IMR-90 (cell line): ENCODE data around the gene CA9. TPM values are rescaled to one million over a fixed set of nuclear protein-coding genes. Genes with fewer than 3 reads are reported as not detected.

Experiments used
- ATAC-seq: fragments of 200-7000 bp; cut with Tn5 transposase; 2 replicates; pipeline ENCODE4 v1.9.1; 2020; ENCODE audit warnings: low read depth, mild to moderate bottlenecking, moderate library complexity
- BruUV-seq: library from RNA; stranded (reverse); fragments of 400-500 nt; replicated peaks from 2 replicates; lab custom pipeline; 2021; lab: Mats Ljungman, UMichigan
- CTCF ChIA-PET: fragments of 300-600 bp; formaldehyde crosslinking; extraction: SDS; loops from one replicate; lab custom pipeline; 2021; ENCODE audit warnings: antibody characterized with exemption; lab: Yijun Ruan, JAX
- POLR2A ChIA-PET: fragments of 300-600 bp; sonication (Branson Sonifier 250); formaldehyde crosslinking; loops from one replicate; lab custom pipeline; 2022; ENCODE audit warnings: antibody characterized with exemption; ENCODE audit not compliant: unreplicated experiment; lab: Charles Lee
- DNase-seq: peaks from one replicate; pipeline ENCODE4 v3.0.0; 2013
- H2AFZ ChIP-seq: replicated peaks from 2 replicates; pipeline ENCODE3; 2013; ENCODE audit warnings: low read length, mild to moderate bottlenecking; ENCODE audit not compliant: poor library complexity
- H2AK5ac ChIP-seq: 2 replicates; pipeline ENCODE4 v1.6.1; 2013; ENCODE audit warnings: low read depth, low read length, inconsistent platforms
- H2AK9ac ChIP-seq: replicated peaks from 2 replicates; pipeline ENCODE3; 2013; ENCODE audit warnings: mild to moderate bottlenecking, low read depth, low read length, moderate library complexity; ENCODE audit not compliant: poor library complexity
- H2BK120ac ChIP-seq: 2 replicates; pipeline ENCODE4 v1.6.1; 2013; ENCODE audit warnings: low read depth, low read length, inconsistent platforms
- H2BK15ac ChIP-seq: 3 replicates; pipeline ENCODE4 v1.6.1; 2013; ENCODE audit warnings: low read depth, low read length, inconsistent platforms
- H2BK20ac ChIP-seq: 2 replicates; pipeline ENCODE4 v1.6.1; 2013; ENCODE audit warnings: low read depth, mild to moderate bottlenecking, inconsistent platforms, low read length, moderate library complexity
- H2BK5ac ChIP-seq: 2 replicates; pipeline ENCODE4 v1.6.1; 2013; ENCODE audit warnings: mild to moderate bottlenecking, low read depth, low read length, inconsistent platforms; ENCODE audit not compliant: poor library complexity, severe bottlenecking
- H3K14ac ChIP-seq: replicated peaks from 2 replicates; pipeline ENCODE4 v1.6.1; 2013; ENCODE audit warnings: low read depth, low read length, inconsistent platforms
- H3K18ac ChIP-seq: 2 replicates; pipeline ENCODE4 v1.6.1; 2013; ENCODE audit warnings: low read depth, low read length, control low read depth
- H3K23ac ChIP-seq: 2 replicates; pipeline ENCODE4 v1.6.1; 2013; ENCODE audit warnings: low read depth, low read length, inconsistent platforms
- H3K27ac ChIP-seq: 2 replicates; pipeline ENCODE4 v1.5.1; 2013; ENCODE audit warnings: mild to moderate bottlenecking, control low read depth, low read length; ENCODE audit not compliant: insufficient read depth
- H3K27me3 ChIP-seq: 2 replicates; pipeline ENCODE4 v1.6.1; 2013; ENCODE audit warnings: low read length; ENCODE audit not compliant: control insufficient read depth, insufficient read depth
- H3K36me3 ChIP-seq: 2 replicates; pipeline ENCODE4 v1.6.1; 2013; ENCODE audit warnings: low read length, mixed read lengths; ENCODE audit not compliant: control insufficient read depth, insufficient read depth
- H3K4ac ChIP-seq: 2 replicates; pipeline ENCODE4 v1.6.1; 2013; ENCODE audit warnings: low read depth, low read length, inconsistent platforms
- H3K4me1 ChIP-seq: 2 replicates; pipeline ENCODE4 v1.6.1; 2013; ENCODE audit warnings: low read length, mixed read lengths; ENCODE audit not compliant: control insufficient read depth, insufficient read depth
- H3K4me2 ChIP-seq: 2 replicates; pipeline ENCODE4 v1.6.1; 2013; ENCODE audit warnings: low read depth, mild to moderate bottlenecking, control low read depth, low read length, moderate library complexity
- H3K4me3 ChIP-seq: 2 replicates; pipeline ENCODE4 v1.5.1; 2013; ENCODE audit warnings: low read depth, mild to moderate bottlenecking, control low read depth, low read length, moderate library complexity; ENCODE audit not compliant: insufficient read depth
- H3K56ac ChIP-seq: 2 replicates; pipeline ENCODE4 v1.6.1; 2013; ENCODE audit warnings: low read length, inconsistent platforms; ENCODE audit not compliant: insufficient read depth; ENCODE audit errors: extremely low read depth
- H3K79me1 ChIP-seq, 2 experiments: 2 replicates each; pipeline ENCODE4 v1.6.1; 2013; ENCODE audit warnings: low read length in 2 of 2, inconsistent platforms in 1 of 2, low read depth in 1 of 2
- H3K9ac ChIP-seq: 2 replicates; pipeline ENCODE4 v1.6.1; 2013; ENCODE audit warnings: low read depth, low read length, control low read depth
- H3K9me1 ChIP-seq: 2 replicates; pipeline ENCODE4 v1.6.1; 2013; ENCODE audit warnings: low read length, inconsistent platforms; ENCODE audit not compliant: insufficient read depth
- H3K9me3 ChIP-seq: 2 replicates; pipeline ENCODE4 v1.6.1; 2013; ENCODE audit warnings: low read length; ENCODE audit not compliant: control insufficient read depth, insufficient read depth
- H4K20me1 ChIP-seq: 2 replicates; pipeline ENCODE4 v1.6.1; 2013; ENCODE audit warnings: low read length, inconsistent platforms; ENCODE audit not compliant: insufficient read depth
- H4K5ac ChIP-seq: 2 replicates; pipeline ENCODE4 v1.6.1; 2013; ENCODE audit warnings: mild to moderate bottlenecking, low read depth, low read length, control low read depth
- H4K8ac ChIP-seq, 2 experiments: 2 replicates each; pipeline ENCODE4 v1.6.1; 2013; ENCODE audit warnings: low read depth in 2 of 2, low read length in 2 of 2, control low read depth in 1 of 2, inconsistent platforms in 1 of 2
- H4K91ac ChIP-seq: 2 replicates; pipeline ENCODE4 v1.6.1; 2013; ENCODE audit warnings: low read depth, low read length, inconsistent platforms; ENCODE audit not compliant: insufficient read depth
- BHLHE40 ChIP-seq: fragments of 150-350 bp; IDR thresholded peaks from 2 replicates; pipeline ENCODE4 v1.6.1; 2016; ENCODE audit warnings: mild to moderate bottlenecking, low read depth, low read length
- CHD1 ChIP-seq: IDR thresholded peaks from 2 replicates; pipeline ENCODE4 v1.6.1; 2012; ENCODE audit warnings: low read depth, low read length, improper control_type of control experiment
- FOS ChIP-seq: fragments of 150-350 bp; IDR thresholded peaks from 2 replicates; pipeline ENCODE4 v1.6.1; 2016; ENCODE audit warnings: low read depth, low read length
- MAFK ChIP-seq: IDR thresholded peaks from 2 replicates; pipeline ENCODE4 v1.6.1; 2012; ENCODE audit warnings: low read depth, low read length, improper control_type of control experiment
- MXI1 ChIP-seq: IDR thresholded peaks from 2 replicates; pipeline ENCODE4 v1.6.1; 2012; ENCODE audit warnings: low read depth, mild to moderate bottlenecking, low read length, moderate library complexity, borderline replicate concordance
- NFE2L2 ChIP-seq: fragments of 150-350 bp; IDR thresholded peaks from 2 replicates; pipeline ENCODE4 v1.6.1; 2016; ENCODE audit warnings: low read depth, mild to moderate bottlenecking, low read length
- POLR2A ChIP-seq: IDR thresholded peaks from 2 replicates; pipeline ENCODE4 v1.6.1; 2012; ENCODE audit warnings: mild to moderate bottlenecking, low read depth, low read length
- RAD21 ChIP-seq: IDR thresholded peaks from 2 replicates; pipeline ENCODE4 v1.6.1; 2012; ENCODE audit warnings: low read length, improper control_type of control experiment
- RCOR1 ChIP-seq: IDR thresholded peaks from 2 replicates; pipeline ENCODE4 v1.6.1; 2012; ENCODE audit warnings: mild to moderate bottlenecking, low read length, improper control_type of control experiment; ENCODE audit not compliant: insufficient replicate concordance
- SMC3 ChIP-seq: fragments of 150-350 bp; IDR thresholded peaks from 2 replicates; pipeline ENCODE4 v1.6.1; 2016; ENCODE audit warnings: low read depth, mild to moderate bottlenecking, antibody characterized with exemption, low read length, moderate library complexity
- WGBS, 2 experiments: methylation state at CpG; one replicate each; pipeline versions ENCODE4 v1.1.5 to v1.1.7; 2013; ENCODE audit warnings: missing lambda C conversion rate in 2 of 2; ENCODE audit not compliant: insufficient read length in 1 of 2; ENCODE audit errors: extremely low coverage in 2 of 2; 5-methylcytosine and 5-hydroxymethylcytosine counted together
- dilution Hi-C: fragments of 300-500 bp; cut with HindIII; formaldehyde crosslinking; loops from one replicate; pipeline ENCODE4 v1.14.3; 2018; ENCODE audit warnings: low sequenced_read_pairs; ENCODE audit not compliant: unreplicated experiment
- in situ Hi-C: fragments of 300-500 bp; cut with MboI; formaldehyde crosslinking; loops from 3 replicates; pipeline ENCODE4 v1.14.3; 2019; ENCODE audit warnings: low sequenced_read_pairs, inconsistent platforms, mixed read lengths
- intact Hi-C: fragments of 100-400 bp; cut with micrococcal nuclease; formaldehyde crosslinking; loops from 2 replicates; pipeline ENCODE4 v1.10.0; 2022
- polyA plus RNA-seq, 3 experiments: library from polyadenylated mRNA; depleted of rRNA; stranded (reverse); fragments of >200 nt; gene quantifications; 2 replicates each; pipeline ENCODE4 v1.2.3, GENCODE V29; 2012; ENCODE audit warnings: low replicate concordance in 1 of 3
- total RNA-seq: library from RNA; depleted of rRNA; stranded (reverse); fragments of >200 nt; gene quantifications from 2 replicates; pipeline ENCODE4 v1.2.3, GENCODE V29; 2012
- TF ChIP-seq, protein P1 (sequence below): conservative IDR thresholded peaks from 2 replicates; pipeline ENCODE4 v1.5.1; 2012; ENCODE audit warnings: mild to moderate bottlenecking, low read depth, low read length, improper control_type of control experiment
- TF ChIP-seq, protein P2 (sequence below): fragments of 150-350 bp; IDR thresholded peaks from 2 replicates; pipeline ENCODE4 v1.6.1; 2016; ENCODE audit warnings: low read depth, mild to moderate bottlenecking, low read length, moderate library complexity, borderline replicate concordance

Gene CA9
- total and polyA plus RNA-seq, 2 of the 4 experiments (the other 2 are of a cell fraction) = 0.54 to 3.9 TPM

- TF ChIP-seq FOS = no peak
- TF ChIP-seq RAD21 = no peak
- no peak for TF ChIP-seq MAFK
- no peak for TF ChIP-seq BHLHE40
Observed at GRCh38 chr9:35664531-35665470, 8.9 kb upstream of the CA9 start, which contains the start of gene ARHGEF39 (continued).

GRCh38 chr9:35665471-35665818 lies 8.3 kb upstream of the CA9 start:
- no peaks in the 10 kb centered on the region for H3K27me3 ChIP-seq
- H4K8ac ChIP-seq = peak overlapping the region; percentile 92 to 94
- no peaks in the 10 kb centered on the region for H4K20me1 ChIP-seq
- peak overlapping the region; percentile 70; the same call in 1 of the 2 replicates for H4K5ac ChIP-seq
- peak overlapping the region; percentile 25 for H3K18ac ChIP-seq
- peak overlapping the region; percentile 60 for H4K91ac ChIP-seq
- WGBS, 2 experiments = 100% methylated on average over 2 of the region's 5 CpGs; no CpG with 5 or more reads in 1 of the 2 experiments
- H2AFZ ChIP-seq = peak overlapping the region; percentile 98
- peaks cover 25% of the 10 kb centered on the region for H3K4me1 ChIP-seq
- H3K4me3 ChIP-seq = peak overlapping the region; percentile 72
- no peak overlapping the region for H2BK20ac ChIP-seq
- peaks cover 28 to 47% of the 10 kb centered on the region in 2 experiments; a peak in 3 of 4 replicates for H3K79me1 ChIP-seq
- DNase-seq (no peak), ATAC-seq (no peak)
- H3K9ac ChIP-seq = peak overlapping the region; percentile 67
- peaks cover 6% of the 10 kb centered on the region for H3K36me3 ChIP-seq
- H2AK5ac ChIP-seq = peak overlapping the region; percentile 40; the same call in 1 of the 2 replicates
- H3K9me1 ChIP-seq = peaks cover 29% of the 10 kb centered on the region
- peak overlapping the region; percentile 87 for H2AK9ac ChIP-seq
- H3K14ac ChIP-seq = peak overlapping the region; percentile 84
- H3K27ac ChIP-seq = peak overlapping the region; percentile 50
- H2BK5ac ChIP-seq = peak overlapping the region; percentile 30
- ChIA-PET CTCF (interaction anchor here (0.6 to 1.5 kb wide), 2 partner anchors 12 to 49 kb away, joined by 3 to 5 read pairs; no protein-coding TSS in a partner anchor), POLR2A (interaction anchor here (1.1 kb wide), 1 partner anchor 67 kb away, joined by 4 read pairs; the partner anchor contains the start of genes CREB3 and TLN1)
- intact Hi-C loops (loop anchor here (2.0 kb wide), 1 partner anchor 15 kb away; no protein-coding TSS in a partner anchor), in situ Hi-C loops (no loop called here), dilution Hi-C loops (no loop called here)
- peak overlapping the region; percentile 92 for H3K4me2 ChIP-seq
- H2BK120ac ChIP-seq = peak overlapping the region; percentile 77
- peak overlapping the region; percentile 32 for H3K56ac ChIP-seq
- peak overlapping the region; percentile 59 for H3K4ac ChIP-seq
- H3K23ac ChIP-seq = no peak overlapping the region
- H2BK15ac ChIP-seq = peak overlapping the region; percentile 90; the same call in 2 of the 3 replicates
- no peaks in the 10 kb centered on the region for H3K9me3 ChIP-seq
- BruUV-seq = no TSS peak
- no peak for TF ChIP-seq POLR2A
- TF ChIP-seq, protein P1, sequence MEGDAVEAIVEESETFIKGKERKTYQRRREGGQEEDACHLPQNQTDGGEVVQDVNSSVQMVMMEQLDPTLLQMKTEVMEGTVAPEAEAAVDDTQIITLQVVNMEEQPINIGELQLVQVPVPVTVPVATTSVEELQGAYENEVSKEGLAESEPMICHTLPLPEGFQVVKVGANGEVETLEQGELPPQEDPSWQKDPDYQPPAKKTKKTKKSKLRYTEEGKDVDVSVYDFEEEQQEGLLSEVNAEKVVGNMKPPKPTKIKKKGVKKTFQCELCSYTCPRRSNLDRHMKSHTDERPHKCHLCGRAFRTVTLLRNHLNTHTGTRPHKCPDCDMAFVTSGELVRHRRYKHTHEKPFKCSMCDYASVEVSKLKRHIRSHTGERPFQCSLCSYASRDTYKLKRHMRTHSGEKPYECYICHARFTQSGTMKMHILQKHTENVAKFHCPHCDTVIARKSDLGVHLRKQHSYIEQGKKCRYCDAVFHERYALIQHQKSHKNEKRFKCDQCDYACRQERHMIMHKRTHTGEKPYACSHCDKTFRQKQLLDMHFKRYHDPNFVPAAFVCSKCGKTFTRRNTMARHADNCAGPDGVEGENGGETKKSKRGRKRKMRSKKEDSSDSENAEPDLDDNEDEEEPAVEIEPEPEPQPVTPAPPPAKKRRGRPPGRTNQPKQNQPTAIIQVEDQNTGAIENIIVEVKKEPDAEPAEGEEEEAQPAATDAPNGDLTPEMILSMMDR = no peak
- no peak for TF ChIP-seq CHD1
- no peak for TF ChIP-seq MAFK
- TF ChIP-seq RCOR1 = no peak
- TF ChIP-seq NFE2L2 = no peak
- TF ChIP-seq, protein P2, sequence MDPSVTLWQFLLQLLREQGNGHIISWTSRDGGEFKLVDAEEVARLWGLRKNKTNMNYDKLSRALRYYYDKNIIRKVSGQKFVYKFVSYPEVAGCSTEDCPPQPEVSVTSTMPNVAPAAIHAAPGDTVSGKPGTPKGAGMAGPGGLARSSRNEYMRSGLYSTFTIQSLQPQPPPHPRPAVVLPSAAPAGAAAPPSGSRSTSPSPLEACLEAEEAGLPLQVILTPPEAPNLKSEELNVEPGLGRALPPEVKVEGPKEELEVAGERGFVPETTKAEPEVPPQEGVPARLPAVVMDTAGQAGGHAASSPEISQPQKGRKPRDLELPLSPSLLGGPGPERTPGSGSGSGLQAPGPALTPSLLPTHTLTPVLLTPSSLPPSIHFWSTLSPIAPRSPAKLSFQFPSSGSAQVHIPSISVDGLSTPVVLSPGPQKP = no peak
- no peak for TF ChIP-seq MXI1
- TF ChIP-seq SMC3 = no peak
